ENCODE data around the gene GSG1L.

Gene GSG1L

DNA sequence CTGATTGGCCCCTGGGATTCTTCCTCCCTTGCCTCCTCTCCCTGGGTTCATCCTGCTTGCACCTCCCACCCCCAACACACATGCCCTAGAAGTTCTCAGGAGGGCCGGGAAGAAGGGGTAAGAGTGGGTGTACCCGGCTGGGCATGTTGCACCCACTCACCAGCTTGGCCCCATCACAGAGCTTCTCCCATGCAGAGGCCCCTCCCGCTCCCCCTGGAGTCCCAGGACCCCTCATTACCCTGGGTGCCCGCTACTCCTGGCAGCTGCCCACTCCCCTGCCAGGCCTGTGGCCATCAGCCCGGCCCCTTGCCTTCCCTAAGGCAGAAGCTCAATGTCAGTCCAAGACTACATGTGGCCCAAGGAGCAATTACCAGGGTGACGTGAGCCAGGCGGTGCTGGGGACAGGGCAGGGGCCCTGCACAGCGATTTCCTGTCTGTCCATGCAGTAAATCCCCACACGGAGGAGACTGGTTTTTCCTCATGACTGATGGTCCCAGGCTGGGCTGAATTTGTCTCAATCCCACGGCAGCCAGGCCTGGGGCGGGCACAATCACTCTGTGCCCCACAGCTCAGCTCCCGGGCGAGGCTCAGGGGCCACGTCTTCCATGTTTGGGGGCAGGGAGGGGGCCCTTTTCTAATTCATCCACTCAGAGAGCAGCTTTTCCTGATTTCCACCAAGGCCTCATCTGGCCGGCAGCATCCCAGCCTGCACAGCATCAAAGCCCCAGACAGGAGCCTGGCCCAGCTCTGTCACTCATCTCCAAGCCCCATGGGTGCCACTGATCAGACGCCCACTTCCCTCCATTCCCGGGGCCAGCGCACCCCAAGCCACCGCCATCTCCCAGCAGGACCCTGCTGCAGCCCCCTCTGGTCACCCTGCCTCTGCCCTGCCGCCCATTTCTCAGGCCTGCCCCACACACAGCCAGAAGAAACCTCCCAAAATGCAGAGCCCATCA is 278.9 kb downstream of the GSG1L start:
- no peak for DNase-seq

DNA sequence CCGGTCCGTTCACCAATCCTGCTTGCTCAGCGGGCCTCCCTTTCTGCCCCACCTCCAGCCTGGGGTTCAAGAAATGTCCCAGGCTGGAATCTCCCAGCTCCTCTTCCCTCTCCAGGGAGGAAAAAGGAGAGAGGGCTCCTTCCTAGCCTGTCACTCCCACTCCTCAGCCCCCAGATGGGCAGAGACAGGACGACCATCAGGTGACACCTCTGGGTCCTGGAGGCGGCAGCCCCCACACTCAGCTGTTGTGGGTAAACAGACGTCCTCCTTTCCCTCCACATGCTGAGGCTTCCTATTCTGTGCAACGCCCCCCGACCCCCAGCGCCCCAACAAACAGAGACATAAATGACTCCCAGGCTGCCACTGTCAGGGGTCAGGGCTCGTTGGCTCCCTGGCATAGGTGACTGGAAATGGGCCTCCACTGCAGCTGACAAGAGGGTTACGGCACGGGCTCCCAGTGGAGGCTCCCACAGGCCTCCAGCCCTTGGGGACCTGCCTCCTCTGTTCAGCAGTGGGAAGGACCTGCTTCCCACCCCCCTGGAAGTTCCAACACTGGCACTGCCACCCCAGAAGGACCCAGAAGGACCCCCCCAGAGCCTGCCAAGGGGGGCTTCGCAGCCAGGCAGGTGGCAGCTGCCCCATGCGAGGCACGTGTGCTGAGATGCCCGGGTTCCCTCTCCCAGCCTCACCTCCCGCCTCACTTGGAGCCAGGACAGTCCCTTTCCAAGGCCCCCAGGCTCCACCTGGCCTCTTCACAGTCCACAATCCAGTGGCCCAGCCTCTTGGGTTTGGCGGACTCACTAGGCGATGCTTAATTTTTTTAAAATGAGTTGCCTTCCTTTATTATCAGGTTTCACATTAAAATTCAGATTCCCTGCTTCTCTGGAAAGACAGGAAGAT is 281.3 kb downstream of the GSG1L start:
- no peak for DNase-seq

DNA sequence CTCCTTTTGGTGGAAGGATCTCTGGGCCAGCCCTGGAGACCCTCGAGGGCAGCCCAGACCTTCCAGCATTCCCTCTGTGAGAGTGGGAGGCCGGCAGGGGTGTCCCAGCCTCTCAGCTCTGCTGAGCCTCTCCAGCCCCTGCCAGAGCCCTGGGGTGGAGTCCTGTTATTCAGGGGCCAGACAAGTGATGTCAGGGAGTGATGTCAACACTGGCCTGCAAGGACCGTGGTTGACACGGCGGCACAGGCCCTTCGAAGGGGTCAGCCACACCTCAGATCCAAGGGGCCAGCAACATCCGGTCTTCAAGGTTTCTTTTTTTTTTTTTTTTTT is 282.4 kb downstream of the GSG1L start:
- DNase-seq: no peak

DNA sequence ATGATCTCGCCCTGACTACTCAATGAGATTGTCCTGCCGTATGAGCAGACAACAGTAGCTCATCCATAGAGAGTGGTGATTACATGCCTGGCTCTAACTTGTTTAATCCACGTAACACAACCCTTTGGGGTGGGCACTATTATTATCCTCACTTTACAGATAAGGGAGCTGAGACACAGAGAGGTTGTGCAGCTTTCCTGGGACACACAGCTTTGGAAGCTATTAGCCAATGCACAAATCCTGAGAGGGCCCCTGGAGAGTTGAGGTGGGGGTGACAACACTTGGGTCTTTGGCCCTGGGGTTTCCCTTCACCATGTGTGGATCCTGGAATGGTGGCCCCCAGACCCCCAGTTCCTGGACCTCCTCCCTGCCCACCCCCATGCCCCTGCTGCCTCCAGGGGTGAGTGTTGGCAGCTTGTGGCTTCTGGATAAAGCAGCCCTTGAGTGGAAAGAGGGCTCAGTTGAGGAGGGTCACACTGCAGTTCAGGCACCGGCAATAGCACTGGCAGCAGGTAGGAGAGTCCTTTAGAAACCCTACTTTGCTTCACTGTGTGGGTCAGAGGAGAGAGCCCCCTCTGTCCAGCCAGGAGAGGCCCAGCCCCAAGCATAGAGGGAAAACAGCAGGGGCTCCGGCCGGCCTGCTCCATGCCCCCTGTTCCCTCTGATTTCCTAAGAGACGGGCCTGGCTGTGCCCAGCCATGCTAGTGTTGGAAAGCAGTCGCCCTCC is 282.9 kb downstream of the GSG1L start:
- DNase-seq: no peak

DNA sequence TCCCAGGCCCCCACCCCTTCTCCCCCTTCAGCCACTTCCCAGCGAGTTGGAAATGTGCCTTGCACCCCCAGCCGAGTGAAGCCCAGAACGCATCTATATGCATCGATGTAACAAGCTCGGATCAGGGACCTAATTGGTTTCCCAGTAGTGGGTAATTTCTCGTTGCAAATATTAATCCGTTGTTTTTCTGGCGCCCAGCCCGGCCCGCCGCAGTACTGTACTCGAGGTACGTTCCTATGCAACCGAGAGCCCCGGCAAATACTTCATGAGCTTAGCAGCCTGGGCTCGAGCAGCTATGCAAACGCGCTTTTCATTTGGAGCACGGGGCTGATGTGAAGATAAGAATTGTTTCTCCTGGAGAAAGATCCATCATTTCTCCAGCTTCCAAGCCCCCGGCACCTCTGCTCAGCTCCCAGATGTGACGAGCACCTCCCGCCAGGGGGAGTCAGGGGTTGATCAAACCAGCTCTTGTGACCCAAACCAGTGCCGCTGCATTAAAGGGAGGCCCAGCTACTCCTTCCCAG is 283.8 kb downstream of the GSG1L start:
- no peak for DNase-seq

DNA sequence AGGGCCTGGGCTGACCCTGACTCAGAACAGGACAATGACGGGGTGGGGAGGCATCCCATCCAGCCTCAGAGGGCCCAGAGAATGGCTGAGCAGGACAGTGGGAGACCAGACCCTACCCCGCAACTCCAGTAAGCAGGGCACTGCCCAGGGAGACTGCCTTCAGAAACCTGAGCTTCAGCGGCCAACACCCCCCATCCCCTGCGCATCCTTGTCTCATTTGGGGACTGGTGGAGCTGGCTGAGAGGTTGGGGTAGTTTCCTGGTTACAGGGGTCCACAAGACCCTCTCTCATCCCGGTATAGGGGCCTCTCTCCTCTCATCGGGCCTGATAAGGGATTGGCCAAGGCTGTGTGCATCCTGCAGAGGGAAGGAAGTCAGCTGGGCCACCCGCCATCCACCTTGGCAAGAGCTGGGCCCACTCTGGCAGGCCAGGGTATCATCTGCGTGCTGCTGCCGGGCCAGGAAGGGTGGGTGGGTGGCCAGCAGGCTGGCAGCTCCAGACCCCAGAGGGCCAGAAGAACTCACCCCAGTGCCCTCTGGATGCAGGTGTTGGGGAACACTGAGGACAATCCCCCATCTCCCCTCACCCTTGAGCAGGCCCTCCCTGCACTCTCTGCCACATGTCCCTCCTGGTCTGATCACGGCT is 284.5 kb downstream of the GSG1L start:
- DNase-seq: no peak

DNA sequence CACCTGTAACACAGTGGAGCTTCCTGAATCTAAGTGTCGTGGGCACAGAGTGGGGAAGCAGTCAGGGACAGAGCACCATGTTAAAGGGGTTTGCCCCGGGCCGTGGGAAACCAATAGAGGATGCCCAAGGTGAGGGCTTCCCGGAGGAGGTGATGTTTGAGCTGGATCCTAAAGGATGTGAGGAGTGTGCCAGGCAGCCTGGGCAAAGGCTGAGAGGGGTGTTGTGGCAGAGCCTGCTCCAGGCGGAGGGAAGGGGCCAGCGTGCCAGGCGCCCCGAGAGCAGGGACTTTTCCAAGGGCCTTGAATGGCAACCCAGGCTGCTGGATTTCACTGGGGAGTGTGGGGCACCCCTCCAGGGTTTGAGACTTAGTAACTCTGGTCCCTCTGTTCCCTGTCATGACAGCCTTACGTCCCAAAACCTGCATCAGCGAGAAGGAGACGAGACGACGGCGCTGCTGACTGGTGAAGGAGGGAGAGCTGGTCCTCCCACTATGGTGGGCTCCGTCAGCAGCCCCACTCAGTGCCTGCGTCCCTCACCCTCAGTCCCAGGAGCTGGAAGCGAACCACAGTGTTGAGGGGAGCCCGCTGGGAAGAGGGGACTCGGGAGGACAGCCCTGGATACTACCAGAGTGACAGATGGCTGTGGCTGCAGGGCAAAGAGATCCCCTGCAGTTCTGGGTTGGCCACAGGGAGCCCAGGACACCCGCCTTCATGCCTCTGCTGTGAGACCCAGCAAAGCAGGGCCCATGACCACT is 285.2 kb downstream of the GSG1L start:
- no peak for DNase-seq

DNA sequence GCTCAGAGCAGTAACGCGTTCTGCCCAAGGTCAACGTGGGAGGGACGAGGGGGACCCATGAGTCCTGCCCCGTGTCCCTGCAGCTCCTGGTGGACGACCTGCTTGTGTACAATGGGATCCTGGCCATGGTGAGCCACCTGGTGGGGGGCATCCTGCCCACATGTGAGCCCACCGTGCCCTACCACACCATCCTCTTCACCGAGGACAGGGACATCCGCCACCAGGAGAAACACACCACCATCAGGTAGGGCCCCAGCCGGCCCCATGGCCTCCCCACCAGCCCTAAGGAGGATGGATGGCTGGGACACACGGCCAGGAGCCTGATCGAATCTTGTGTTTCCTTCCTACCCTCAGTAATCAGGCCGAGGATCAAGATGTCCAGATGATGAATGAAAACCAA is 286.0 kb downstream of the GSG1L start:
- DNase-seq: no peak

DNA sequence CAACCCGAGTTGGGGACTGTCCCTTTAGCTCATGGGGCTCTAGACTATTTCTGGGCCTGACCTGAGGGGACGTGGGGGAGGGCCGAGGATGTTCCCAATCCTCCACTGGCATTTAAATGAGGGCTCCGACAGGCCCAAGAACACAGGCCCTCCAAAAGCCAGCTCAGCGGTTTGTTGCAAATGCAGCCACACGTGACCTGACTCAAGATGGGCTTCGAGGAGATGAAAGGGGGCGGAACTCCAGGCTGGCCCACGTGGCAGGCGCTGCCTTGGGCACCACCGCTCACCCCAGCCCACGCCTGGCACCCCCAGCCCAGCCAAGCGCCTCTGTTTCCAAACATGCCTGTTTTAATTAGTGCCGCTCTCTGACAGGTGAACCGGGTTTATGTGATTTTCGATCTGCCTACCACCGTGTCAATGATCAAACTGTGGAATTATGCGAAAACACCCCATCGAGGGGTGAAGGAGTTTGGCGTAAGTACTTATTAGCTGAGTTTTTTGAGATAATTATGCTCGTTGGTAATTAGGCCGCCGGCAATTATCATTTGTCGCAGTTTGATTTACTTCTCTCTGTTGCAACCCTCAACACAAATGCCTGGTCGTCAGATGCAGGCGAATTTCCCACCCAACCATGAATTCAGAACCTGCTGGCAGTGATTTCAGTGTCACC is 286.8 kb downstream of the GSG1L start:
- DNase-seq: no peak

DNA sequence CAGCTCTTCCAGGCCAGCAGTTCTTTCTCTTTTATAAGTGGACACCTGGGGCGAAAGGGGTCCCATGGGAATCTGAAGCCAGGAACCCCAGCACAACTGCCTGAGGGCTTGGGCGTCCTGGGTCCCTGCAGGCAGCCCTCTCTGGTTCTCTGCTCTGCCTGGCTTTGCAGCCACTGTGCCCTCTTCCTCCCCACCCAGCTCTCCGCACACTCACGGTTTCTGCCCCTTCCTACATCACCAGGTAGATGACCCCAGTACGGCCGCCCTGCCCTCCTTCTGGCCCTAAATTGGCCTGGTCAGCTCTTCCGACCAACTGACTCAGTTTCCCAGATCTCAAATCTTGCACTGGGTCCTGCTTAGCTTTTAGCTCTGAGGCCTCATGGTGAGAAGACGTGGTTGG is 288.3 kb downstream of the GSG1L start:
- DNase-seq: no peak

DNA sequence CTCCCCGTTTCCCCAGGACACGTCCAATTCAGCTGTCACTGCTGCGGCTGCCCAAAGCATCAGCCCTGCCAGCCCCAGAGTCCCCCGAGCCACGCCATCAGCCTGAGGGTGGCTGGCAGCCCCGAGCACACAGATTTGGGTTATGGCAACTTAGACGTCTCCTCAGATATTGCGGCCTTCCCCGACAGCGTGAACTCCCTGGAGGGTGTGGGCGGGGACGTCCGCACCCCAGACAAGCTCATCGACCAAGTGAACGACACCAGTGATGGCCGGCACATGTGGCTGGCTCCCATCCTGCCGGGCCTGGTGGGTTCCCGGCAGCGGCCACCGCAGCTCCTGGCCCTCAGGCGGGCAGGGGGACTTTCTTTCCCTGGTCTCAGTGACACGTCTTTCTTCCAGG is 288.7 kb downstream of the GSG1L start:
- DNase-seq: no peak

DNA sequence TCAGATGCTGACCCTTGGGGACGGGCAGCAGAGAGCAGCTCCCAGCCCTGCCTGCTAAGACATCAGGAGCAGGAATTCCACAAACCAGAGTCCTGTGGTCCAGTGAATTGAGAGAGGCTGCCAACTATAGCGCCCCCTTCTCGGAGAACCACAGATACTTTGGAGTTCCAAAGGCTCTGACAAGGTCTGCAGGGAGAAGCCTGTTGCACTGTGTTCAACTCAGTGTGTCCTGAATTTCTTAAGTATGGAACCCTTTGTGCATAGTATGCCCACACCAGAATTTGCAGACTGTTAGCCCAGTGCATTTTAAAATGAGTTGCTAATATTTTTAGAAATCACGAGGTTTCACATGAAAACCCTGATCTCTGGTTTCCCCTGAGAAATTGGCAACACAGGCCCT is 290.2 kb downstream of the GSG1L start:
- DNase-seq: no peak

DNA sequence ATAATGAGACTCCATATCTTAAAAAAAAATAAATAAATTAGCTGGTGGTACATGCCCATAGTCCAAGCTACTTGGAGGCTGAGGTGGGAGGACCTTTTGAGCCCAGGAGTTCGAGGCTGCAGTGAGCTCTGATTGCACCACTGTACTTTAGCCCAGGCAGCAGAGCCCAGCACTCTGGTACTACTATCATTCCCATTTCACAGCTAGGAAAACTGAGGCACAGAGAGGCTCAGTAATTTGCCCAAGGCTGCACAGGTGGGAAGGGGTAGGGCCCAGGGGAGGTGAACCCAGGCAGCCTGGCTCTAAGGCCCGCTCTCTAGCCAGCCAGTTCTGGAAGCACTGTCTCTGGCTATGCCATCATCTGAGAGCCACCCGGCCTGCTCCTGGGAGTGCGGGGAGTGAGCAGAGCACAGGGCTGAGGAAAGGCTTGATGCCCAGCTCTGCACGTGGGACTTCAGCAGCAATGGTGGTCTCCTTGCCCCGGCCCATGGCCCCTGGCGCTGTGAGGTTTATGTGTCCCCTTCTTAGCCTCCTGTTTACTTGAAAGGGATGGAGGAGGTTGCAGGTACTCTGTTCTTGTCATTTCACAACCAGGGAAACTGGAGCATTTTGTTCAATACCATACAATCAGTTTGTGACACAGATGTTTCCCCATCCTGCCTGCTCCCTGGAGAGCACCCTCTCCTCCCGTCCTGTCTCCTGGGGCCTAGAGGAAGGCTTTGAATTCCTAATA is 291.3 kb downstream of the GSG1L start:
- no peak for DNase-seq

DNA sequence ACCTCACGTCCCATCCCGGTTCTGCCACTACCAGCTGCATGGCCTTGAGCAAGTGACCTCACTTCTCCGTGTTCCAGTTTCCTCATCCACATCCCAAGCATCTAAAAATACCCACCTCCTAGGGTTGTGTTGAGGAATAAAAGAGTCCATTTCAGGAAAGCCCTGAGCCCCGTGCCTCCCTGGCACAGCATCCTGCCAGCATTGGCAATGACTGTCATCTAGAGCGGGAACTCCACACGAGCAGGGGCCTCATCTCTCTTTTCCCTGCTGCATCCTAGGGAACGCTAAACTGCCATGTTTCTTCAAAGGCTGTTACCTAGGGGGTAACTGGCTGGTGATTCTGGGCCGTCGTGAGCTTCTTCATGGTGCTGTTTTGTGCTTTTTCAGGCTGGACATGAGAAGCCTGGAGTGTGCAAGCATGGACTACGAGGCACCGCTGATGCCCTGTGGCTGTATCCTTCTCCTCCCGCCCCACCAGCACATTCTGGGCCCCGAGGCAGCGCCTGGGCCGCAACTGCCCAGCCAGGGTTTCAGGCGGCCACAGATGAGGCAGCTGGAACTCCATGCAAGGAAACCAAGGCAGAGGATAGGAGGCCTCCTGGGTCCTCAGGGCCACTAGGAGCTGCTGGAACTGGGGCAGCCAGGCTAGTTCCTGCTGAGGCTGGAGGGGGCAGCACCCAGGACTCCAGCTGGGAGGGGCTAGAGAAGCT is 292.2 kb downstream of the GSG1L start:
- no peak for DNase-seq

DNA sequence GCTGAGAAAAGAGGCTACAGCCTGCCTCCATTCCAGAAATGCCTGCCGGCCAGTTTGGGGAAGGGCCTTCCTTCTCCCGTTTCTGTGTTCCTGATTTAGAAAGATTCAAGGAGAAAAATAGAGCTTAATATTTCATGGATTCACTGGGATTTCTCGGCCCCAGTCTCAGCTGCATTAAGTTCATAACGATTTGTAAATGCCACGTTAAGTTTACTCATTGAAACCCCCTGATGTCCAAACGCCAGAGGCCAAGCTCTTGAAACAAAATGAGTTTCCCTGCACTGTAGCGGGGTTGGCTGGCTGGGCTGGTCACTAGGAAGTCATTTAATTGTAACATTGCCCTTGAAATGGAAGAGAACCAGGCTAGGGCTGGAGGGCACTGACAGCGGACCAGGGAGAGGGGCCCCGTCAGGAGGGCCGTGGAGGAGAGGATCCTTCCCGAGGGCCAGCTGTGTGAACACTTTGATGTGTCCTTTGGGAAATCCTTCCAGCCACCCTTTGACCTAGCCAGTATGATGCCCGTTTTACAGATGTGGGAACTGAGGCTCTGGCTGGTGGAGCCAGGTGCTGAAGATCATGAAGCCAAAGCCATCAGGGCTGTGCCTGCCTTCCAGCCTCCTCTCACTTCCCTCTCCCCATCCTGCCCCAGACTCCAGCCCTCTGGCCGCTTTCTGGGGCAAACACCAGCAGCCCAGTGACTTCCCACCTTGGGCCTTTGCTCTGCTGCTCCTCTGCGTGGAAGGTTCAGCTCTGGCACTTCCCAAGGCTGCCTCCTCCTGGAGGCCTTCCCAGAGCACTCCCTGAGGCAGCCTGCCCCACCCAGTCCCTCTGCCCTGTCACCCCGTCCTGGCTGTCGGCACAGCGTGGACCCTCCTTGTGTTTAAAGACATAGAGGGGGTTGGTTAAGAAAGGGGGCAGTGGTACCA is 293.0 kb downstream of the GSG1L start:
- DNase-seq: no peak

DNA sequence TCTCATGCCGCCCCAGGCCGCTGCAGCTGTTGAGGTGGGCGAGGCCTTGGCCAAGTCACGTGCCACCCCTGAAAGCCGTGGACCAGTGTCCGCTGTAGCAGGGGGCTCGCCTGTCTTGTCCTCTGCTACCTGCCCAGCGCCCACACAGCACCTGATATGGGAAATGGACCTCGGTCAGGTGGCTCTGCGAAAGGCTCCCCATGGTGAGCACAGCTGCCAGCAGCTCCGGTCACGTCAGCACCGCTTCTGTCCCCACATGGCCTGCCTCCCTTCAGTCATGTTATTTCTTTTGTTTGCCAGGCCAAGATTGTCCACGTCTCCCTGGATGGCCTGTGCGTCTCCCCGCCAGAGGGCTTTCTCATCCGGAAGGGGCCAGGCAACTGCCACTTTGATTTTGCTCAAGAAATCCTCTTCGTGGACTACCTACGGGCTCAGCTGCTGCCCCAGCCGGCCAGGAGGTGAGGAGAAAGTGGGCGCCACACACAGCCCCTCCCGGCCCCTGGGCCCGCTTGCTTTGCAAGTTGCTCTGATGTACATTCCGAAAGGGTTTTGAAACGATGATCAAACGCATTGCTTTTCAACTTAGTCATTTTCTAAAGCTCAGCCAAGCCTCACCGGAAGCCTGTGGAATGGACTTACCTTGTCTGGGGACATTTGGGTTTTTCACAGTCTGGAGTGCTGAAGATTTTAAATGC is 293.8 kb downstream of the GSG1L start:
- no peak for DNase-seq

DNA sequence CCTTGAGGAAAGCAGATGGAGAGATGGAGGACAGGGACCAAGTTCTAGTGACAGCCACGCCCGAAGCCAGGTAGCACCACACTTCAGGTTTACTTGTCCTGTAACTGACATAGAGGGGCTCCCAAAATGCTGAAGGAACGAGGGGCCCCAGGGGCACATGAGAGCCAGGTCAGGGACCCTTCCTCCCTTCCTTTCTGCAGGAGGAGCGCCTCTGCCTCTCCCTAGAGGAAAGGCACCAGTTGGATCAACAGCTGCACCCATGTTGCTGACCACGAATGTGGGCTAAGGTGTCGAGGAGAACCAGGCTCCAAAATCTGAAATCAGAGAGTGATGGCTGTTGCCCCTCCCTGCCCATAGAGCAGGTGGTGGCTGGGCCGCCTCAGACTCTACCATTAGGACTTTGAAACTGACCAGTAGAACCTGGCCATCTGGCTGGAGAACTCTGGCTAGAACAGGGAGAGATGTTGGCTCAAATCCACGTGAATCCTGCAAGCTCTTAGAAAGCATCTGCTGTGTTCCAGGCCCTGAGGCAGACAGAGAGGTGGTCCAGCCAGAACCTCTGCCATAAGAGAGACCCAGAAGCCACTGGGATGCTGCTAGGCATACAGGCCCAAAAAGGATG is 294.8 kb downstream of the GSG1L start:
- DNase-seq: no peak
